Measurements from ENCODE around the gene C1orf167.

The C1orf167 gene, protein sequence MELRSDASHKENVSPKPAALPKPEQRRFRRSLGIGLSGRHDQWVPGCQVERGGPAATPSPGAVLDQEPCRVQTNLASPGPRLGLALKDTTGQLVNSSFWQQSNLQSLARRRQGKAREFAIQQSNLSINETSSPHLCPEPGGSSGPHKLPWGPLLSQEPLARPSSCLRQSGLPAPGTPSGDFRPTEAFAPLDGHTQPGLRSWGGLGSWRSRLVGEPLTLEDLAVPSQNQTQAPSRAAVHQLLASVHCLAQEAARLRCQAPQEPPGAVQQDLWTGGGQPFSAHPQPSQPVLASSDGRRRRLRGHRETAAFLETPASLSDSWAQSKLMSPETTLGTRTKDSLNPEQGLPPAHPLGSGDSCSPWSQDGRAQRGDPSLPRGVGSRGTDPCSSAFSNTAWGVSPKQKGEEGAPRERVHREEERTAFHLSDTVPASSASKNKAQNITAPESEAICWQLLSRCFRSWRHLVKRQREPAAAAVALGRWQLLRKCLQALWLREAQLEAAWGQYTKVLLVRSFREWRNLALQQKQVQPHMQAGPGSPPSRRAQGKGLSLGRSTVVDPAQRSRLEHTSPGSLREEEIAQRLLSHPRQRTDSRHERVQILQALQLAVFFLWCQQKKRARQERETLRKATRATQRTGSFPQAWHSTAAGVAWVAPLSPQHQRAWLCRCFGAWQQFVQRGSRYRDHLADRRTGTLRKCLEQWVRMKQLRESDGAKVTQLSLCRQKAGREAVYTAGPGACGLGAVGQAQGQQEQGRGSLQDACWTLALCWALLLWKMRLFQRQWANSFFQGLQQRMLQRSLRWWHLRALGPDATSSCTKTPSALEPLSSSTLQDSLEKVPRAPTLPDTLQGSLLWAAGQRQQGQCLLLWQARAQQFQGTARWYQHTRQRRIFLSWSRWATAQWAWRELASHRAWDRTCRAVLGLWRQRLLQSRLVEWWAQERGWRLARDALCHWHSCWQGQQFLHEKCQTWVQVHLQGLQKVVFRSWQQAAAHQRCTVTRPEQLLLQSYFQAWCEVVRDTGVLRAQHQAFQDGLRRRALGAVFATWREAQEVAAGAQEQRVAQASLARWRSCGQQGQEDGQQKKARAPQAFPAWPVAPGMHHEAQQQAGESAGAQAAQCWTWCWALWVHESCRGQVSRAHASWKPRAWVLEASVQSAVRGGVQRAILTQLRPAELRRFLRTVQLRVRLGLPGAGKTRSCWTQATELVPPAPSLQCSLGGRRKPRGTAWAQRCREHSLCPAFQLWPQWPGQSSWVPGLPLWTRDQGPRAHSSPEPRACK (N-terminal part only)

DNA sequence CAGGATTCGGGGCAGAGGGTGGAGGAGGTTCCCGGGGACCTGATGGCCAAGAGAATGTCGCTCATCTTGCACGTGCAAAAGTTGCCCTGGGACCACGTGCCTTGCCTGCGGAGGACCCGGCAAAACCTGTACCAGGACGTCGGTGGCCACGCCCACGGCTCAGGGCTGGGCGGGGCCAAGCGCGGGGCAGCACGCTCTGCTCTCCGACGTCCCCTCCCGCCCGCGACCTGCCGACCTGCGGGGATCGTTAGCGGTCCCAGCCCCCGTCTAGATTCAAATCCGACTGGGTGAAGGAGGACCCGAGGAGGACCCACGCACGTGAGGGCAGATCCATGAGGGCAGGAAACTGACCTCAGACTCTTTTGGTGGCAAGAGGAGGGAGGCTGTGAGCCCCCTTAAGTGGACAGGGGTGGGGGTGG lies at the start of gene C1orf167:
Gene C1orf167 (plus strand): TSS at position 206 of the 419 bp plus-strand sequence. CDS start 2,208 bp downstream, outside the sequence.
- DNase-seq: no peak

DNA sequence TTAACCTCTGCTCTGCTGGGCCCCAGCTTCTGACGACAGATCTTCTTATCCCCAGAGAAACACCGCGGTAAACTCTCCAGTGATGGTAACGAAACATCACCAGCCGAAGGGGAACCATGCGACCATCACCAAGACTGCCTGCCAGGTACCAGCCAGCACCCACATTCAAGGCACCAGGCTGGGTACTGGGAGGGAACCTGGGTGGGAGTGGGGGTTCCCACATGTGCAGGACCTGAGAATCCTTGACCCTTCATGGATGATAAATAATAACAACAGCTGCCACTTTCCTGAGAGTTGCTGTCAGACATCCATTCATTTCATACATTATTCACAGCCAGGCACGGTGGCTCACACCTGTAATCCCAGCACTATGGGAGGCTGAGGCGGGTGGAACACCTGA lies 49.7 kb upstream of the C1orf167 start:
- peak; percentile 12 for DNase-seq

DNA sequence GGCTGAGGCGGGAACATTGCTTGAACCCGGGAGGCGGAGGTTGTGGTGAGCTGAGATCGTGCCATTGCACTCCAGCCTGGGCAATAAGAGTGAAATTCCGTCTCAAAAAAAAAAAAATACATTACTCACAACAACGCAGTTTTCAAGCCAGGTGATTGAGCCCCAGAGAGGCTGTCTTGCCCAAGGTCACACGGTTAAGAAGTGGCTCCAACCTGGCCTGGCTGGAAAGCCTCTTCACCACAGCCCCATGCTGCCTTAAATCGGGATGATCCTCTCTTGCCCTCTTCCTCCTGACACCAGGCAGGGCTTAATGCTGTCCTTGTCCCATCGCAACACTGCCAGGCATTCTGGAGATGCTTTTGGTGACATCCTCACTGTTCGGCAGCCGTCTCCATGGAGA lies 48.9 kb upstream of the C1orf167 start:
- peak; percentile 11 for DNase-seq

DNA sequence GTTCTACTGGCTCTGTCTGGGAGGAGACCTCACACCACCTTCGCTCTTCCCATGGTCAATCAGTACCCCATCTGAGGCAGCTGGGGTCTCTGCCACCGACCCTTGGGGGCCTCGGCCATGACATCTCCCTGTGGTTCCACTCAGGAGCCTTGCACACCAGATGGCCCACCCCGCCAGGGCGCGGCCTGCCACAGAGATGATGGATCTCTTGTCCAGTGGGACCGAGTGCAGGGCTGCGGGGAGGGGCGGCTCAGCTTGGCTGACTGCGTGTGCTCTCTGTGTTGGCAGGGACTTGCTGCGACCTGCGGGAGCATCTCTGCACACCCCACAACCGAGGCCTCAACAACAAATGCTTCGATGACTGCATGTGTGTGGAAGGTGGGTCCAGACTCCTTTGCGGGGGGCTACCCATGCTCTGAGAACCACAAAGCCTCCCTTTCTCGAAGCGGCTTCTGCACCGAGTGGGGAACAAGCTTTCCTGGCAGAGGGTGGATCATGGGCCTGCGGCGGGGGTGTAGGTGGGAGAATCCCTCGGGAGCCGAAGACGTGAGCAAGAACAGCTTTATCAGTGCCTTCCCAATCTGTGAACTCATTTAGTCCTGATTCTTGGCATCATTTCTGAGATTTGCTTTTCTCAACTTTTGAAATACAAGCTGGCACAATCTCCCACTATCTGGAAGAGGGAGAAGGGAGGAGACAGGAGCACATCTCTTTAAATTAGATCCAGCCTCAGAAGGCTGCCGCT lies 47.0 kb upstream of the C1orf167 start:
- peak; percentile 11 for DNase-seq

DNA sequence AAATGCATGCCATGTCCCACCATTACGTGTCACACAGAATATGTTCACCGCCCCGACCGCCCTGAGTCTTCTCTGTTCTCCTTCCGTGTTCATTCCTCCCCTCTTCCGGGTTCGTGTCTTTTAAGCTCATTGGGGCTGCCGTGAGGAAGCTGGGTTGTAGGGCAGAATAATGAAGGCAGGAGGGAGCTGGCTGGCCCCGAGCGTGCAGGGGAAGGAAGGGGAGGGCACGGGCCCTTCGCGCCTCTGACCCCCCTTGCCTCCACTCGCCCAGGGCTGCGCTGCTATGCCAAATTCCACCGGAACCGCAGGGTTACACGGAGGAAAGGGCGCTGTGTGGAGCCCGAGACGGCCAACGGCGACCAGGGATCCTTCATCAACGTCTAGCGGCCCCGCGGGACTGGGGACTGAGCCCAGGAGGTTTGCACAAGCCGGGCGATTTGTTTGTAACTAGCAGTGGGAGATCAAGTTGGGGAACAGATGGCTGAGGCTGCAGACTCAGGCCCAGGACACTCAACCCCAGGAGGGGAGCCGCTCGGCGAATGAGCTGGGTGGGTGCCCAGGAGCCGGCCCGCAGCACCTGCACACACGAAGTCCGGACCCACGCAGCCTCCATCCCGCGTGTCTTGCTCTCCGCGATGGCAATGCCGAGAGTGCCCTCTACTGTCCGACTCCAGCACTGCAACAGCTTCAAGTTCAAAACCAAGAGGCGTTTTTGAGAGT lies 42.5 kb upstream of the C1orf167 start:
- DNase-seq: peak; percentile 83

DNA sequence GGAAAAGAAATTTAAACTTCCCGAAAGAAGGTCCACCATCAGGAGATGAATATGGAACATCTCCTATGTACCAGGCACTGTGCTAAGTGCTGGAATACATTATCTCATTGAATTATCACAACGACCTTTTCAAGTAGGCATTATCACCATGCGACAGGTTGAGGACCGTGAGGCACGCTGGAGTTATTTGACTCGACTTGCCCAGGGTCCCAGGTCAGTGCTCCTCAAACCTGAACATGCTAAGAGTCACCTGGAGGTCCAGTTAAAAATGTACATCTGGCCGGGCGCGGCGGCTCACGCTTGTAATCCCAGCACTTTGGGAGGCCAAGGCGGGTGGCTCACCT lies 42.0 kb upstream of the C1orf167 start:
- peak; percentile 12 for DNase-seq

DNA sequence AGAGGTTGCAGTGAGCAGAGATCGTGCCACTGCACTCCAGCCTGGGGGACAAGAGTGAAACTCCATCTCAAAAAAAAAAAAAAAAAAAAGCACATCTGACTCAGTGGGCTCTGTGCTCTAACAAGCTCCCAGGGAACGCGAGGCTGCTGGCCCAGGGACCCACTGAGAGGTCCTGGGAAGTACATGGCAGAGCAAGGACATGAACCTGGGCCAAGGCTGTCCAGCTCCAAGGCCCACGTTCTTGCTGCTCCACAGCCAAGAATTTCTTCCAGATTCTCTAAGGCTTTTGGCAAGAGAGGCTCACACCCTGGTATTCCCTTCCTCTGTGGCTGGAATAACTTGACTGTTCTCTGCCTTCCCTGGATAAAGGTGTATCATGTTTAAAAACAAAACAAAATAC lies 41.5 kb upstream of the C1orf167 start:
- DNase-seq: peak; percentile 31

DNA sequence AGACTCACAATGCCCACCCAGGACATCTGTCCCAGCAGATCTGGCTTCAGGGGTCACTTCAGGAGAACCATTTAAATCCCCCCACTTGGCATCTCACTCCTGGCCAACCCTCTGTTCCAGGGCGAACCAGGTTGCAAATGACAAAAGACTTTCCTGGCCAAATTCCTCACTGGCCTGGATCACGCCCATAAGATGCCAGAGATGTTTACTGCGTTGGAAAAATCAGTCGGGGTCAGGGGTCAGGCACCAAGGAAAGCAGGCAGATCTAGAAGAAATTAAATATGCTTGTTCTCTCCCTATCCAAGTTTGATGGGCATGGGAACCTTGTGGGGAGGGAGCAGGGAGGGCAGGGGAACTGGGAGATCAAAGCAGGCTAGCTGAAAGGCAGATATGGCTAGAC lies 40.7 kb upstream of the C1orf167 start:
- no peak for DNase-seq

DNA sequence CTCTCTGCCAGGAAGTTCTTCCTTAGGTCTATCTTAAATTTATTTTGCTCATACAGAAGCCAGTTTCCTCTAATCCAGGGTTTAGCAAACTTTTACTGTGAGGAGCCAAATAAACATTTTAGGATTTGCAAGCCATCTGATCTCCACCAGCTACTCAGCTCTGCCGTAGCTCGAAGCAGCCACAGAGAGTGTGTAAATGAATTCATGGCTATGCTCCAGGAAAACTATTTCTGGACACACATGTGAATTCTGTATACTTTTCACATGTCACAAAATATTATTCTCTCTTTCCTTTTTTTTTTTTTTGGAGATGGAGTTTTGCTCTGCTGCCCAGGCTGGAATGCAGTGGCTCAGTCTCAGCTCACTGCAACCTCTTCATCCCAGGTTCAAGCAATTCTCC lies 39.5 kb upstream of the C1orf167 start:
- DNase-seq: no peak

DNA sequence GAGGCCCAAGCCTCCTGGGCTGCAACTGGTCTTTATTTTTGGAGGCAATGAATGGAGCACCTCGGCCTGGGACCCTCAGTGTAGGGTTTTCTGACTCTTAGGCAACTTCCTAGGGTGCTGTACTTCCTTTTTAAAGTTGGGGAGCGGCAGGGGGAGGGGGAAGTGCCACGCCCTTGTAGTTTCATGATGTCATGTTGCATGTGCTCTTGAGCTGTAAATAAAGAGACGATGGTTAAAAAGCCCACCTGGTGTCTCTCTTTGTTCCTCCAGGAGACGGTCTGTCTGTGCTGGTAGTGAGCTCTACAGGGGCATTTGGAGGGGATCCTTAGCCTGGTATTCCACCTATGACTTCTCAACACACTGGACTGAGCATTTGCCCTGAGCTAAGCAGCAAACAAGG lies 36.4 kb upstream of the C1orf167 start:
- no peak for DNase-seq

DNA sequence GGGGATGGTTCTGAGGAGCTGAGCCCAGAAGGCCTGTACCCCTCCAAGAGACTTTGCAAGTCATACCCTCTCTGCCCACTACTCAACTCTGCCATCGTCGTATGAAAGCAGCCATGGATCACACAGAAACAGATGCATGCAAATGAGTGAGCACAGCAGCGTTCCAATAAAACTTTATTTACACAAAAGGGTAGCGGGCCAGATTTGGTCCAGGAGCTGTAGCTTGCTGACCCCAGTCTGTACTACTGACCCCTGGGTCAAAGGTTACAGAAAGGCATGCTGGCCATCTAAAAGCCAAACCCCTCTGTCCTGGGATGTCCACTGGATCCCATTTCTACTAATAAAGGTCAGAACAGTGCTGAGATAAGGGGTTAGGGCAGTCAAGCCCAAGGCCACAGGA lies 34.9 kb upstream of the C1orf167 start:
- DNase-seq: no peak

DNA sequence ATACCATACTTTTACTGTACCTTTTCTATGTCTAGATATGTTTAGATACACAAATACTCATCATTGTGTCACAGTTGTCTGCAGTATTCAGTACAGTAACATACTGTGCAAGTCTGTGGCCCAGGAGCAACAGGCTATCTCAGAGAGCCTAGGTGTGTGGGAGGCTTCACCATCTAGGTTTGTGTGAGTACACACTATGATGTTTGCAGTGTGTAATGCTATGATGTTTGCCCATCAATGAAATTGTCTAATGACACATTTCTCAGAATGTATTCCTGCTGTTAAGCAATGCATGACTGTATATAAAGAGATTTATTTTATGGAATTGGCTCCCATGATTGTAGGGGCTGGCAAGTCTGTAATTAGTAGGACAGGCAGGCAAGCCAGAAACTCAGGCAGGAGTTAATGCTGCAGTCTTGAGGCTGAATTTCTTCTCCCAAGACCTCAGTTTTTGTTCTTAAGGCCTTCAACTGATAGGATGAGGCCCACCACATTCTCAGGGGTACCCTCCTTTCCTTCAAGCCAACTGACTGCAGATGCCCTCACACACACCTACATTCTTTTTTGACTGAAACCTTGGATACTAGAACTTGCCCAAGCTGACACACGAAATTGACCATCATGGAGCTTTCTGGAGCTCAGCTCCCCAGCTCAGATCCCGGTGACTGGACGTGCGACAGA lies 33.7 kb upstream of the C1orf167 start:
- DNase-seq: no peak

DNA sequence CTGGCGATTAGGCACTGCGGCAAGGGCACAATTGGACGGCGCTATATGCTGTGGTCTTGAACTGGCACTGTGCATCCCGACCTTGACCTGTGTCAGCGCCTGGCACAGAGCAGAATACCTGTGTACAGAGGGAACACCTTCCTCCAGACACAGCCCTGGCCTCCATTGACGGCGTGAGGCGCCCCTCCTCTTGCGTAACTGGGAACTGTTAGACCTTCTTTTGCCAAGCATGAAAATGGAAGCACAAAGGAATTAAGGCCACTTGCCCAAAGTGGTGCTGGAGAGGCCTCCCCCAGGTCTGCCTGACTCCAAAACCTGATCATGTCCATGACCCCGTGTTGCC lies 32.9 kb upstream of the C1orf167 start:
- no peak for DNase-seq

DNA sequence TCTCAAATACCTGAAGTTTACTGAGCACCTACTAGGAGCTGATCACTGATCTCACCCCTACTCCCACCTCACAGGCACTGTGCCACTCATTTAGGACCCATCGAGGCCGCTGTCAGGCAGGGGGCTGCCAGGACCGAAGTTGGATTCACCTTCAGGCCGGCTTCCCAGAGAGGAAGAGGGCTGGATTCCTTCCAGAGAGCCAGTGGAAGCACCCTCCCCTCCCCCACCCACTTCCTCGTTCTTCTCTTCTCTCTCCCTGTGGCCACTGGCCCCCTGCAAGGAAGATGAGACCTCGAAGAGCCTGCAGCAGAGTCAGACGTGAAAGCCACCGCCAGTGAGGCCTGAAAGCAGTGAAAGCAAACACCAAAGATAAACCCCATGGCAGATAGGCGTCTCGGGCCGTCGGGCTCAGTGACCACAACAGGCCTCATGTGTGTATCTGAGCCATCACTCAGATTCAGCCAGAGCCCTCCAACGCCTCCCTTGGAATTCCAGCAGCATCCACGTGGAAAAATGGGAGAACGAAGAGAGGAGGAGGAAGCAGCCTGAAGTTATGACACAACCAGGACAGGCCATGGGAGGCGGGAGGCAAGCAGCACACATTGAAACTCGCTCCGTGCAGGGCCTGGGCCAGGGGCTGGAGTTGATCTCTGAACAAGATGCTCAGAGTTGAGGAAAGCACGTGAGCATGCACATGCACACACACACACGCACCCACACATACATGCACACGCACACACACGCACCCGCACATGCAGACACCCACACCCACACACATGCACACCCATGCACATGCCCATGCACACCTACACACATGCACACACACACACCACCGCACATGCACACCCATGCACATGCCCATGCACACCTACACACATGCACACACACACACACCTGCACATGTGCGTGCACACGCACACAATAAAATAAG lies 32.2 kb upstream of the C1orf167 start:
- no peak for DNase-seq

DNA sequence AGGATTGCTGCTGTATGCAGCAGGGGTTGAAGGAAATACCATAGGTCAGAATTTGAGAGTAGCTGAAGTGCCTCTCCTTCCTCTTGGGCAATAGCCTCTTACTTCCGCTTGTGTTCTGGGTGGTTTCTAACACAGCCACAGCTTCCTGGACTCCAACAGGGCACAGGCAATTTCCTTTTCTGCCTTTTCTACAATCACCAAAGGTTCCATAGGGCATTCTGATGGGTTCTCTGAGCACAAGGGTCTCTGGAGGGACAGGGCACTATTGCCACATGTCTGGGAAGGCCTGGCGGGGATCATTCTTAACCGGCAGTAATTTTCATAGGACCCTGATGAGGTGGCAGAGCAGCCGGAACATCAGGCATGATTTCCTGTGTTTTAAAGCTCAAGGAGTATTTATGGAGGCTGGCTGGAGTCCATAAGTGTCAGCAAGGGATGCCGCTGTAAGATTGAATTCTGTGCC lies 31.5 kb upstream of the C1orf167 start:
- DNase-seq: no peak

DNA sequence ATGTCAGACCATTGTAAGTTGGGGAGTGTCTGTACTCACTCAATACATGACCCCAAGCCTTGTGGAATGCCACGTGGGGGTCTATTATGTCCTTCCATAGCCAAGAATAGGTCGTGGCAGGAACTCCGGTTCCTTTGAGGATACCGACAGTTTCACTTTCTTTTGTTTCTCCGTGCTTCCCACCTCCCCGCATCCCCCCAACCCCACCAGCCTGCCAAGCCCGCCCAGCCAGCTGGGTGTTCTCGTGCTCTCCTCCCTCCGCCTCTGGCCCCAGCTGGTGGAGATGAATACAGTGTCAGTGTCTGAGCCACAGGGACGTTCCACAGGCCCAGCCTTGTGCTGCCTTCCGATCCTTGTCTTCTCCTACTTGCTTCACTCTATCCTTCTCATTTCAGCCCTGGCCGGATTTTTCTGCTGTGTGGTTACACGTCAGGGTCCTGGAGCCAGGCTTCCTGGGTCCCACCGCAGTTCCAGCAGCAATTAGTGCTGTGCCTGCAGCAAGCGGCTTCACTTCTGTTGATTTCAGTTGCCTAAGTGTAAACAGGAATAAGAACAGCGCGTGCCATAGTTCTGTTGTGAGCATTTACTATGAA lies 30.2 kb upstream of the C1orf167 start:
- peak; percentile 89 for DNase-seq

DNA sequence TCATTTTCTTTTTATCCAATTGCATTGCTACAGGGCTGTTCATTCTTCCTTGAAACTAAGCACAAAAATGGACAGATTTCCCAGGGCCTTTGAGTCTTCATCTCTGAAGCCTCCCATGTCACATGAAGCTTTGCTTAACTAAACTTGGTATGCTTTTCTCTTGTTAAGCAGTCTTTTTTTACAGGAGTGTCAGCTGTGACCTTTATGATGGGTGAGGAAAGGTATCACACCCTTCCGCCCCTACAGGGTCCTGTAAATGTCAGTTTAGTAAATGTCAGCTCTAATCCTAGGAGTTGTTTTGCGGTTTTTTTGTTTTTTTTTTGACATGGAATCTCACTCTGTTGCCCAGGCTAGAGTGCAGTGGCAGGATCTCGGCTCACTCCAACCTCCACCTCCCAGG lies 28.7 kb upstream of the C1orf167 start:
- no peak for DNase-seq

DNA sequence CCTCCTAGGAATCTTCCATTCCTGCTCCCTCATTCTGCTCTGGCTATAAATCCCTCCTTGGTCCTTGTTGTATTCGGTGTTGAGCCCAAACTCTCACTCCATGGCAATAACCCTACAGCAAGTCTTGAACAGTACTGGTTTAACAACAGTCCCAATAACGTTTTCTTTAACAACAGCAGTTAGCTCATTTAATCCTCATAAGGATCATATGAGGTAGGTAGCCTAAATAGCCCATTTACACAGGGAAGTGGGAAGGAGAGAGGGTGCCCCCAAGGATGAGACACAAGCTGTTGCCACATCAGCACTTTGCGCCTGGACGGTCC lies 26.5 kb upstream of the C1orf167 start:
- no peak for DNase-seq

DNA sequence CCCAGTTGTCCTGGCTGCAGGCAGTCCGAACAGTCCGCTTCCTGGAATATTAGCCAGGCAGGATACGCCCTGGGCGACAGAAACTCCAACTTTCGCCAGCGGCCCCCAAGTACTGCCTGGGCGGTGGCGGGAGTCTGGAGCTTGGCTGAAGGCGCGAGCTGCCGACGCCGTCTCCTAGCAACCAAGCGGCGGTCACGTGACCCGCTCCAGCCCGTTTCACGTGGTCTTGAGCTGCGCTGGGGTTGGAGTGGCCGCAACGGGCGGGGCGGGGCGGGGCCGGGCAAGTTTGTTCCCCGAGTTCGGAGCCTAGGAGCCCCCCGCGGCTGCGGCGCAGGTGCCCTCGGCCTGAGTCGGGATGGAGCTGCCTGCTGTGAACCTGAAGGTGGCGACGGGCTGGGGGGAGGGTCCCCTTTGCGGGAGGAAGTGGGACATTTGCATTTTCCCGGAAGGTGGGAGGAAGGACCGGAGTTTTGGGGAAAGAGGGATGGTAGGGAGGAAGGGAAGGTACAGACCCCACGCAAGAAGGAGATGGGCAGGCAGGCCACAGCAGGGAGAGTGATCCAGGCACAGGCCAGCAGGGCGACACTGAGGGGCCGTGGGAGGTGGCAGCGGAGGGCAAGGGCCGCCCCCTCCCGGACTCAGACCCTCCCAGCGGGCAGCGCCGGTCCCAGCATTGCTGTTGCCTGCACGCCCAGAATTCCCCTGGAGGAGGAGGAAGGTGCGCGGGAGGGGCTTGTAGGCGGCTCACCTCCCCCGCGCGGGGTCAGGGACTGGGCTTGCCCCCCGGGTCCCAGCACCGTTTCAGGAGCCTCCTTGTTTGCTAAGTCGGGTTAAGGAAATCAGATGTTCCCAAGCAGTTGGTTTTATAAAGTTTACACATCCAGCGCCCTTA lies 25.9 kb upstream of the C1orf167 start, which contains the start of gene AGTRAP:
Gene AGTRAP (plus strand): TSS at position 283 of the 892 bp plus-strand sequence. CDS start 73 bp downstream, at position 356.
- peak; percentile 98 for DNase-seq

Measured in femur (tissue), 1 donor.